Trophoblast cell (in vitro differentiated cells and primary cell): ENCODE data around the gene PALMD.

Source experiments
- DNase-seq, 2 donors: peaks; one replicate each; pipeline ENCODE4 v3.0.0-alpha.2; 2016
- H2AFZ ChIP-seq: 2 replicates; pipeline ENCODE4 v1.6.1; 2013; ENCODE audit warnings: low read length, moderate library complexity, mild to moderate bottlenecking; ENCODE audit not compliant: insufficient read depth, poor library complexity
- H2AK5ac ChIP-seq: 2 replicates; pipeline ENCODE4 v1.6.1; 2013; ENCODE audit warnings: mild to moderate bottlenecking, low read length
- H2BK120ac ChIP-seq: 2 replicates; pipeline ENCODE4 v1.6.1; 2013; ENCODE audit warnings: low read length, mild to moderate bottlenecking, moderate library complexity; ENCODE audit not compliant: insufficient read depth, poor library complexity
- H2BK12ac ChIP-seq: 2 replicates; pipeline ENCODE4 v1.6.1; 2013; ENCODE audit warnings: mild to moderate bottlenecking, low read length, moderate library complexity
- H2BK5ac ChIP-seq: 2 replicates; pipeline ENCODE4 v1.6.1; 2013; ENCODE audit warnings: low read length, low read depth, moderate library complexity, mild to moderate bottlenecking; ENCODE audit not compliant: poor library complexity
- H3K14ac ChIP-seq: 2 replicates; pipeline ENCODE4 v1.6.1; 2013; ENCODE audit warnings: mild to moderate bottlenecking, low read length
- H3K18ac ChIP-seq: 2 replicates; pipeline ENCODE4 v1.6.1; 2013; ENCODE audit warnings: mild to moderate bottlenecking, low read length
- H3K23ac ChIP-seq: 2 replicates; pipeline ENCODE4 v1.6.1; 2013; ENCODE audit warnings: low read length
- H3K27ac ChIP-seq: 2 replicates; pipeline ENCODE4 v1.5.1; 2013; ENCODE audit warnings: low read depth, mild to moderate bottlenecking, inconsistent platforms, low read length, moderate library complexity
- H3K27me3 ChIP-seq: 2 replicates; pipeline ENCODE4 v1.6.1; 2013; ENCODE audit warnings: inconsistent platforms, mild to moderate bottlenecking, low read length, moderate library complexity; ENCODE audit not compliant: insufficient read depth
- H3K36me3 ChIP-seq, 2 experiments: 1 replicate in 1 of 2; 2 replicates in 1 of 2; pipeline ENCODE4 v1.6.1; 2013; ENCODE audit warnings: low read length in 2 of 2, mild to moderate bottlenecking in 2 of 2, moderate library complexity in 1 of 2; ENCODE audit not compliant: insufficient read depth in 2 of 2, control insufficient read depth in 1 of 2
- H3K4ac ChIP-seq: 2 replicates; pipeline ENCODE4 v1.6.1; 2013; ENCODE audit warnings: low read depth, mild to moderate bottlenecking, low read length, moderate library complexity
- H3K4me1 ChIP-seq, 2 experiments: 1 replicate in 1 of 2; 2 replicates in 1 of 2; pipeline ENCODE4 v1.6.1; 2013; ENCODE audit warnings: low read length in 2 of 2, mild to moderate bottlenecking in 2 of 2, moderate library complexity in 1 of 2; ENCODE audit not compliant: insufficient read depth in 2 of 2, control insufficient read depth in 1 of 2
- H3K4me2 ChIP-seq: 2 replicates; pipeline ENCODE4 v1.6.1; 2013; ENCODE audit warnings: inconsistent platforms, mild to moderate bottlenecking, low read length, moderate library complexity
- H3K4me3 ChIP-seq: 2 replicates; pipeline ENCODE4 v1.5.1; 2013; ENCODE audit warnings: mild to moderate bottlenecking, low read depth, low read length, inconsistent platforms
- H3K79me1 ChIP-seq: one replicate; pipeline ENCODE4 v1.6.1; 2013; ENCODE audit warnings: low read length
- H3K79me2 ChIP-seq: 2 replicates; pipeline ENCODE4 v1.6.1; 2013; ENCODE audit warnings: low read length, mild to moderate bottlenecking; ENCODE audit not compliant: control insufficient read depth, insufficient read depth, poor library complexity
- H3K9ac ChIP-seq: 2 replicates; pipeline ENCODE4 v1.6.1; 2013; ENCODE audit warnings: mild to moderate bottlenecking, low read length
- H3K9me3 ChIP-seq: 2 replicates; pipeline ENCODE4 v1.6.1; 2013; ENCODE audit warnings: low read depth, mild to moderate bottlenecking, control low read depth, inconsistent platforms, low read length; ENCODE audit not compliant: insufficient read depth
- H4K12ac ChIP-seq: 2 replicates; pipeline ENCODE4 v1.6.1; 2013; ENCODE audit warnings: low read depth, mild to moderate bottlenecking, low read length, moderate library complexity
- H4K8ac ChIP-seq: 2 replicates; pipeline ENCODE4 v1.6.1; 2013; ENCODE audit warnings: low read depth, mild to moderate bottlenecking, low read length, moderate library complexity
- H4K91ac ChIP-seq: one replicate; pipeline ENCODE4 v1.6.1; 2013; ENCODE audit warnings: low read depth, mild to moderate bottlenecking, low read length, moderate library complexity
- WGBS: extraction: QIAGEN DNeasy Blood & Tissue Kit; methylation state at CpG from one replicate; pipeline ENCODE4 v1.1.7; 2013; ENCODE audit warnings: missing lambda C conversion rate; ENCODE audit not compliant: insufficient read length, insufficient coverage; ENCODE audit errors: extremely low coverage; 5-methylcytosine and 5-hydroxymethylcytosine counted together

Gene PALMD

DNA sequence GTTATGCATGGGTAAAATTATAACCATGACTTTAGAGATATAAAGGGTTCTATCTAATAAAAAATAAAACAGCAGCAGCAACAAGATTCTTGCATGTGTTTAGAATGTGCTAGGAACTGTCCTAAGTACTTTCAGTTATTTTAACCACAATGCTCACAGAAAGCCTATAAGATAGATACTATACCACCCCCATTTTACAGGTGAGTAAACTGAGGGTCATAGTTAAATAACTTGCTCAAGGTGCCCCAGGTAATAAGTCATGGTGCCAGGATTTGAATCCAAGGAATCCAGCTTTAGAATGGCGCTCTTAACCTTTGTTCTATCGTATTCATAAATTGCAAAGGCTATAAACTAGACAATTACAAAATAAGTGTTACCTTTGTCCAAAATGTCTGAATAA lies 67.1 kb downstream of the PALMD start:
- H3K4me1 ChIP-seq = no peaks in the 10 kb centered on the region
- no peak overlapping the region for H3K4me2 ChIP-seq
- H3K4me3 ChIP-seq = no peak overlapping the region
- H3K79me1 ChIP-seq = no peaks in the 10 kb centered on the region
- H3K9me3 ChIP-seq = no peaks in the 10 kb centered on the region
- H2AK5ac ChIP-seq = no peak overlapping the region
- H2BK12ac ChIP-seq = no peak overlapping the region
- no peak overlapping the region for H4K12ac ChIP-seq
- H3K36me3 ChIP-seq = peaks cover 3 to 6% of the 10 kb centered on the region in 2 experiments
- no peak overlapping the region for H3K23ac ChIP-seq
- WGBS = no CpG with 5 or more reads among the region's 2 CpGs
- no peak overlapping the region for H3K14ac ChIP-seq
- H3K79me2 ChIP-seq = no peaks in the 10 kb centered on the region
- no peak overlapping the region for H3K9ac ChIP-seq
- no peak overlapping the region for H4K91ac ChIP-seq
- no peaks in the 10 kb centered on the region for H3K27me3 ChIP-seq
- H3K27ac ChIP-seq = no peak overlapping the region
- H3K4ac ChIP-seq = no peak overlapping the region
- H2BK120ac ChIP-seq = no peak overlapping the region
- no peak for DNase-seq
- H2BK5ac ChIP-seq = no peak overlapping the region
- H2AFZ ChIP-seq = no peak overlapping the region
- no peak overlapping the region for H4K8ac ChIP-seq
- H3K18ac ChIP-seq = no peak overlapping the region

DNA sequence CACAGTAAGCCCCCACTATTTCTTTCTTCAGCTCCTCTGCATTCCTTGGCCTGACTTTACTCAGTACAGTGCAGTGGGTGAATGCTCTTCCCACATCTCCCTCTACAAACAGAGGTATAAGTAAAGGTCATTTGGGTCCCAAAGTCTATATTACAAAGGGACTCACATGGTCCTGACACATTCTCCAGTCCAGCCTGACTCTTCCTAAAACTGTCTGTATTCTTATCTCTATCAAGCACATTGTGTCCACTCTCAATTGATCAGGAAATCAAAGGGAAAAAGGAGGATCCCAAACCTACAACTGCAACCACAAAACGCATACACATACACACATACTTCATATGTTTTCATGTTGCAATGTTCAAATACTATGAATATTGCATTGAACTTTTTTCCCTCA lies 71.1 kb downstream of the PALMD start:
- H4K12ac ChIP-seq = no peak overlapping the region
- no peaks in the 10 kb centered on the region for H3K9me3 ChIP-seq
- H3K4me2 ChIP-seq = no peak overlapping the region
- H2BK5ac ChIP-seq = no peak overlapping the region
- H3K14ac ChIP-seq = no peak overlapping the region
- no peaks in the 10 kb centered on the region for H3K79me1 ChIP-seq
- H3K27ac ChIP-seq = no peak overlapping the region
- H2BK12ac ChIP-seq = no peak overlapping the region
- H3K4ac ChIP-seq = no peak overlapping the region
- no peak overlapping the region for H3K4me3 ChIP-seq
- no CpG with 5 or more reads among the region's 1 CpG for WGBS
- DNase-seq = no peak
- no peaks in the 10 kb centered on the region for H3K4me1 ChIP-seq
- H2AK5ac ChIP-seq = no peak overlapping the region
- no peak overlapping the region for H4K8ac ChIP-seq
- H3K36me3 ChIP-seq = peaks cover 4 to 5% of the 10 kb centered on the region in 2 experiments
- no peaks in the 10 kb centered on the region for H3K79me2 ChIP-seq
- H2BK120ac ChIP-seq = no peak overlapping the region
- H3K27me3 ChIP-seq = no peaks in the 10 kb centered on the region
- no peak overlapping the region for H3K23ac ChIP-seq
- H3K18ac ChIP-seq = no peak overlapping the region
- H2AFZ ChIP-seq = no peak overlapping the region
- no peak overlapping the region for H3K9ac ChIP-seq
- H4K91ac ChIP-seq = no peak overlapping the region

DNA sequence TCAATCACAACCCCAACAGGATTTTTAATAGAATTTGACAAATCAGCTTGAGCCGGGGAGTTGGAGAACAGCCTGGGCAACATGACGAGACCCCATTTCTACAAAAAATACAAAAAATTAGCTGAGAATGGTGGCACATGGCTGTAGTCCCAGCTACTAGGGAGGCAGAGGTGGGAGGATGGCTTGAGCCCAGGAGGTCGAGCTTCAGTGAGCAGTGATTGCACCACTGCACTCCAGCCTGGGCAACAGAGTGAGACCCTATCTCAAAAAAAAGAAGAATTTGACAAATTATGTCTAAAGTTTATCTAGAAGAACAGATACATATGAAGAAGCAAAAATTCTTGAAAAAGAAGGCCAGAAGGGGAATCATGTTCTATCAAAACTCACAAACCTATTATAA lies 77.3 kb downstream of the PALMD start:
- WGBS = no CpG with 5 or more reads among the region's 3 CpGs
- H3K79me1 ChIP-seq = no peaks in the 10 kb centered on the region
- H3K4me3 ChIP-seq = no peak overlapping the region
- H3K27ac ChIP-seq = no peak overlapping the region
- H3K79me2 ChIP-seq = no peaks in the 10 kb centered on the region
- no peak overlapping the region for H2BK12ac ChIP-seq
- no peak overlapping the region for H3K4ac ChIP-seq
- H3K27me3 ChIP-seq = no peaks in the 10 kb centered on the region
- no peak overlapping the region for H3K18ac ChIP-seq
- no peak overlapping the region for H2BK120ac ChIP-seq
- no peak overlapping the region for H3K9ac ChIP-seq
- no peak overlapping the region for H3K14ac ChIP-seq
- H3K4me2 ChIP-seq = no peak overlapping the region
- H4K91ac ChIP-seq = no peak overlapping the region
- no peak overlapping the region for H2AK5ac ChIP-seq
- H3K36me3 ChIP-seq = peaks cover 0 to 2% of the 10 kb centered on the region in 2 experiments
- no peak overlapping the region for H3K23ac ChIP-seq
- DNase-seq = no peak
- no peak overlapping the region for H4K8ac ChIP-seq
- no peaks in the 10 kb centered on the region for H3K4me1 ChIP-seq
- no peak overlapping the region for H2AFZ ChIP-seq
- H2BK5ac ChIP-seq = no peak overlapping the region
- H4K12ac ChIP-seq = no peak overlapping the region
- no peaks in the 10 kb centered on the region for H3K9me3 ChIP-seq

DNA sequence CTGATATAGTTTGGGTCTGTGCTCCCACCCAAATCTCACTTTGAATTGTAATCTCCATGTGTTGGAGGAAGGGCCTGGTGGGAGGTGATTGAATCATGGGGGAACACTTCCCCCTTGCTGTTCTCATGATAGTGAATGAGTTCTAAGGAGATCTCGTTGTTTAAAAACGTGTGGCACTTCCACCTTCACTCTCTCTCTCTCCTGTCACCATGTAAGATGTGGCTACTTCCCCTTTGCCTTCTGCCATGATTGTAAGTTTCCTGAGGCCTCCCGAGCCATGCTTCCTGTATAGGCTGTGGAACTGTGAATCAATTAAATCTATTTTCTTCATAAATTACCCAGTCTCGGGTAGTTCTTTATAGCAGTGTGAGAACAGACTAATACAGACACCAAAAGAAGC lies 80.1 kb downstream of the PALMD start:
- WGBS = no CpG with 5 or more reads among the region's 4 CpGs
- Histone ChIP-seq H3K18ac (no peak overlapping the region), H3K4me3 (no peak overlapping the region), H3K27ac (no peak overlapping the region), H3K4me2 (no peak overlapping the region), H3K4me1 (no peaks in the 10 kb centered on the region), H2AFZ (no peak overlapping the region), H3K79me2 (no peaks in the 10 kb centered on the region), H4K91ac (no peak overlapping the region), H3K36me3 (peaks cover 0 to 2% of the 10 kb centered on the region in 2 experiments), H3K4ac (no peak overlapping the region), H2BK5ac (no peak overlapping the region), H3K23ac (no peak overlapping the region), H2BK12ac (no peak overlapping the region), H4K12ac (no peak overlapping the region), H3K9me3 (no peaks in the 10 kb centered on the region), H3K27me3 (no peaks in the 10 kb centered on the region), H3K79me1 (no peaks in the 10 kb centered on the region), H2AK5ac (no peak overlapping the region), H3K14ac (no peak overlapping the region), H3K9ac (no peak overlapping the region), H2BK120ac (no peak overlapping the region), H4K8ac (no peak overlapping the region)
- no peak for DNase-seq
